Spleen (tissue), 11 donors: ENCODE measurements around the gene FSIP1. TPM values are rescaled to one million over a fixed set of nuclear protein-coding genes. Genes with fewer than 3 reads are reported as not detected.
A peak's percentile ranks its signal among the peaks of the same experiment; 100 is the strongest.

ENCODE experiments used
- DNase-seq: peaks from one replicate; pipeline ENCODE4 v3.0.0-alpha.2; 2020
- H3K27ac ChIP-seq, 8 donors: fragments of 200-600 bp; sonication (generic) in 7 of 8; 1 replicate in 4 of 8; 2 replicates in 4 of 8; pipeline versions ENCODE4 v1.5.0 to v1.8.0; 2016 to 2021; ENCODE audit warnings: inconsistent platforms in 4 of 8, mild to moderate bottlenecking in 4 of 8, moderate library complexity in 1 of 8
- H3K27me3 ChIP-seq, 7 donors: fragments of 200-600 bp; sonication (generic) in 6 of 7; replicated peaks in 1 of 7; 1 replicate in 4 of 7; 2 replicates in 3 of 7; pipeline versions ENCODE4 v1.5.0 to v1.8.0; 2016 to 2021; ENCODE audit warnings: inconsistent platforms in 3 of 7, mild to moderate bottlenecking in 1 of 7
- H3K36me3 ChIP-seq, 6 donors: fragments of 200-600 bp; sonication (generic) in 5 of 6; 1 replicate in 4 of 6; 2 replicates in 2 of 6; pipeline versions ENCODE4 v1.5.0 to v1.8.0; 2016 to 2021; ENCODE audit warnings: inconsistent platforms in 2 of 6
- H3K4me1 ChIP-seq, 6 donors: fragments of 200-600 bp; sonication (generic) in 5 of 6; 1 replicate in 3 of 6; 2 replicates in 3 of 6; pipeline versions ENCODE4 v1.5.0 to v1.8.0; 2016 to 2021; ENCODE audit warnings: inconsistent platforms in 3 of 6
- H3K4me3 ChIP-seq, 8 donors: fragments of 200-600 bp; sonication (generic) in 7 of 8; 1 replicate in 4 of 8; 2 replicates in 4 of 8; pipeline versions ENCODE4 v1.5.0 to v1.8.0; 2016 to 2021; ENCODE audit warnings: inconsistent platforms in 4 of 8, mild to moderate bottlenecking in 4 of 8, moderate library complexity in 2 of 8
- H3K9me3 ChIP-seq, 8 donors: fragments of 200-600 bp; sonication (generic) in 7 of 8; 1 replicate in 4 of 8; 2 replicates in 4 of 8; pipeline versions ENCODE4 v1.5.0 to v1.8.0; 2016 to 2021; ENCODE audit warnings: inconsistent platforms in 4 of 8
- CTCF ChIP-seq, 11 experiments: fragments of 200-600 bp in 7 of 11; fragments of 450-650 bp in 4 of 11; sonication (generic) in 4 of 11; IDR thresholded peaks in 8 of 11; conservative IDR thresholded peaks in 3 of 11; 1 replicate in 7 of 11; 2 replicates in 4 of 11; pipeline versions ENCODE4 v1.4.0 to v1.8.0; 2016 to 2021; ENCODE audit warnings: antibody characterized with exemption in 11 of 11, inconsistent platforms in 4 of 11, mild to moderate bottlenecking in 1 of 11
- POLR2A ChIP-seq, 3 donors: fragments of 450-650 bp; IDR thresholded peaks; one replicate each; pipeline ENCODE4 v1.5.1; 2017; ENCODE audit warnings: antibody characterized with exemption in 3 of 3, mild to moderate bottlenecking in 1 of 3
- POLR2AphosphoS5 ChIP-seq, 3 donors: sonication (generic); formaldehyde crosslinking; IDR thresholded peaks; one replicate each; pipeline ENCODE4 v1.5.1; 2017; ENCODE audit warnings: antibody characterized with exemption in 3 of 3
- WGBS, 5 donors: extraction: QIAGEN DNeasy Blood & Tissue Kit in 3 of 5; methylation state at CpG; one replicate each; pipeline versions ENCODE4 v1.1.5 to v1.1.7; 2013 to 2018; 5-methylcytosine and 5-hydroxymethylcytosine counted together
- intact Hi-C: fragments of 100-400 bp; cut with DNase I; formaldehyde crosslinking; loops from one replicate; pipeline ENCODE4 v1.15.0; 2023; ENCODE audit warnings: low total_unique reads
- polyA plus RNA-seq, 3 donors: library from polyadenylated mRNA; stranded (reverse); fragments of 200-250 nt; gene quantifications; one replicate each; pipeline ENCODE4 v1.2.1, GENCODE V29; 2013
- total RNA-seq, 7 donors: library from RNA; depleted of rRNA in 3 of 7; stranded (reverse); fragments of >200 nt in 3 of 7; fragmentation: NEBNext Ultra II Directional in 4 of 7; extraction: Animal tissue kit (Norgen Biotek cat#: 25700) in 4 of 7; gene quantifications; one replicate each; pipeline versions ENCODE4 v1.1.0 to v1.2.1, GENCODE V29; 2016 to 2021
- donor health status: healthy with polysubstance abuse.
- donor health status: DM: no; HTN: no; CAD: no; lungs with moderate emphysema.
- donor health status: DM: no; HTN: no; CAD: no.
- donor health status: Bipolar disorder and iron deficiency.
- donor health status: healthy.
- donor health status: DM: no; HTN: no; CAD: no.
- donor health status: DM: yes; HTN: yes; CAD: no.

Gene FSIP1
- total and polyA plus RNA-seq, 10 donors, result 0.09 to 2.3 (median 0.45) TPM

- Histone ChIP-seq H3K27me3 (no peaks in the 10 kb centered on the region), H3K4me1 (peaks cover 1 to 38% (median 19%) of the 10 kb centered on the region in 6 donors), H3K27ac (no peak overlapping the region), H3K9me3 (no peaks in the 10 kb centered on the region), H3K4me3 (no peak overlapping the region), H3K36me3 (no peaks in the 10 kb centered on the region)
- DNase-seq, result no peak
- WGBS, 5 donors, result 65 to 81% (median 74%) methylated on average over 3 of the region's 3 CpGs
- intact Hi-C loops, result loop anchor here (10.0 kb wide), 1 partner anchor 86 kb away; no protein-coding TSS in a partner anchor
- no peak for TF ChIP-seq POLR2AphosphoS5 (IDR thresholded peaks at IDR 0.05)
- no peak for TF ChIP-seq CTCF (IDR thresholded peaks at IDR 0.05 in 8 of 11, conservative IDR thresholded peaks at IDR 0.05 in 3 of 11)
- no peak for TF ChIP-seq POLR2A (IDR thresholded peaks at IDR 0.05)
Measured at GRCh38 chr15:39788800-39789565, 6.3 kb upstream of the FSIP1 start.

GRCh38 chr15:39788108-39788507, 5.5 kb upstream of the FSIP1 start:
- TF ChIP-seq POLR2AphosphoS5 (IDR thresholded peaks at IDR 0.05) (no peak), POLR2A (IDR thresholded peaks at IDR 0.05) (no peak), CTCF (IDR thresholded peaks at IDR 0.05 in 8 of 11, conservative IDR thresholded peaks at IDR 0.05 in 3 of 11) (no peak)
- H3K4me3 ChIP-seq, result no peak overlapping the region
- no peaks in the 10 kb centered on the region for H3K9me3 ChIP-seq
- H3K36me3 ChIP-seq, result no peaks in the 10 kb centered on the region
- peaks cover 6 to 47% (median 27%) of the 10 kb centered on the region in 6 donors for H3K4me1 ChIP-seq
- H3K27me3 ChIP-seq, result no peaks in the 10 kb centered on the region
- intact Hi-C loops, result loop anchor here (10.0 kb wide), 1 partner anchor 87 kb away; no protein-coding TSS in a partner anchor
- no peak for DNase-seq
- H3K27ac ChIP-seq, result no peak overlapping the region
- WGBS, 5 donors, result 54 to 75% (median 66%) methylated on average over 4 of the region's 4 CpGs

DNA sequence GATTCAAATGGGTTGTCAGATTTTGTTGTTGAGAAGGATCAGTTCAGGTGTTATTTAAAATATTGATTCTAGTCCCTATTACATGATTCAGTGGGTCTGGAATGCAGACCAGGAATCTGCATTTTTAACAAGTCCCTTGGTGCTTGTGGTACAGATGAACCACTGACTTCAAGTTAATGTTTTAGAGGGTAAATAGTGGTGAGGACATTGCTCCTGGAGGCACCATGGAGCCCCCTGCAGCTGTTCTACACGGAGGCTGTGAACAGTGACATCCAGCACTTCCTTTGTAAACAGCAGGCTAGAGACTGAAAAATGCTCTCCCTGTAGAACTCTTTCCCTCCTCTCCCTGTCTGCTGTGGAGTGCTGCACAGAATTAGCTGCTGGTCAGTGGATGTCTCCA, 4.8 kb upstream of the FSIP1 start:
- Histone ChIP-seq H3K9me3 (no peaks in the 10 kb centered on the region), H3K36me3 (no peaks in the 10 kb centered on the region), H3K4me3 (no peak overlapping the region), H3K27me3 (no peaks in the 10 kb centered on the region), H3K27ac (no peak overlapping the region), H3K4me1 (peaks cover 6 to 50% (median 28%) of the 10 kb centered on the region in 6 donors)
- no peak for DNase-seq
- intact Hi-C loops, result loop anchor here (10.0 kb wide), 1 partner anchor 87 kb away; no protein-coding TSS in a partner anchor
- TF ChIP-seq CTCF (IDR thresholded peaks at IDR 0.05 in 8 of 11, conservative IDR thresholded peaks at IDR 0.05 in 3 of 11) (no peak), POLR2AphosphoS5 (IDR thresholded peaks at IDR 0.05) (no peak), POLR2A (IDR thresholded peaks at IDR 0.05) (no peak)
- 10 to 38% (median 14%) methylated on average over 1 of the region's 1 CpG for WGBS, 5 donors

GRCh38 chr15:39786447-39787056, 3.9 kb upstream of the FSIP1 start:
- no peak overlapping the region for H3K27ac ChIP-seq
- WGBS, 5 donors, result 8 to 10% (median 9%) methylated on average over 5 of the region's 5 CpGs
- no peak for TF ChIP-seq POLR2AphosphoS5 (IDR thresholded peaks at IDR 0.05)
- peak in 10 of 11 experiments; percentile 23 to 75 (median 64) for TF ChIP-seq CTCF (IDR thresholded peaks at IDR 0.05 in 8 of 11, conservative IDR thresholded peaks at IDR 0.05 in 3 of 11)

More at GRCh38 chr15:39786447-39787056, 3.9 kb upstream of the FSIP1 start:
- Histone ChIP-seq H3K4me1 (peaks cover 6 to 58% (median 35%) of the 10 kb centered on the region in 6 donors), H3K27me3 (no peaks in the 10 kb centered on the region), H3K4me3 (no peak overlapping the region), H3K36me3 (no peaks in the 10 kb centered on the region), H3K9me3 (no peaks in the 10 kb centered on the region)
- intact Hi-C loops, result loop anchor here (10.0 kb wide), 1 partner anchor 88 kb away; no protein-coding TSS in a partner anchor
- DNase-seq, result no peak
